ENCODE measurements around the gene PKP1. TPM values are rescaled to one million over a fixed set of nuclear protein-coding genes. Genes with fewer than 3 reads are reported as not detected.

Gene PKP1
- total and polyA plus RNA-seq, 10 donors, result 0.04 to 0.10 (median 0.06) TPM; not detected in 7

- WGBS, 5 donors, result 35 to 59% (median 36%) methylated on average over 39 to 53 of the region's 53 CpGs
- peak; percentile 70 for DNase-seq
- H3K27ac ChIP-seq, result no peak overlapping the region
- no peaks in the 10 kb centered on the region for H3K36me3 ChIP-seq
- no peak for TF ChIP-seq CTCF (IDR thresholded peaks at IDR 0.05 in 8 of 11, conservative IDR thresholded peaks at IDR 0.05 in 3 of 11)
- no peak for TF ChIP-seq POLR2AphosphoS5 (IDR thresholded peaks at IDR 0.05)
- TF ChIP-seq POLR2A (IDR thresholded peaks at IDR 0.05), result no peak
- H3K4me1 ChIP-seq, result peaks cover 0 to 15% (median 8%) of the 10 kb centered on the region in 6 donors
- no peaks in the 10 kb centered on the region for H3K9me3 ChIP-seq
- H3K27me3 ChIP-seq (replicated peaks in 1 of 7), result peaks cover 0 to 71% (median 28%) of the 10 kb centered on the region in 7 donors
- intact Hi-C loops (cut with DNase I; ENCODE audit: low total_unique reads), result no loop called here
- H3K4me3 ChIP-seq, result peak overlapping the region in 2 of 8 donors; percentile 13 to 43
These were observed 689 bp downstream of the PKP1 start for GRCh38 chr1:201283836-201284553.

GRCh38 chr1:201284636-201285035 lies 1.3 kb downstream of the PKP1 start:
- no peak for TF ChIP-seq POLR2A (IDR thresholded peaks at IDR 0.05)
- TF ChIP-seq CTCF (IDR thresholded peaks at IDR 0.05 in 8 of 11, conservative IDR thresholded peaks at IDR 0.05 in 3 of 11), result no peak
- no peak for TF ChIP-seq POLR2AphosphoS5 (IDR thresholded peaks at IDR 0.05)
- H3K27ac ChIP-seq, result no peak overlapping the region
- H3K4me3 ChIP-seq, result no peak overlapping the region
- peaks cover 0 to 65% (median 28%) of the 10 kb centered on the region in 7 donors for H3K27me3 ChIP-seq (replicated peaks in 1 of 7)
- H3K36me3 ChIP-seq, result no peaks in the 10 kb centered on the region
- intact Hi-C loops (cut with DNase I; ENCODE audit: low total_unique reads), result no loop called here
- 75 to 86% (median 81%) methylated on average over 6 of the region's 6 CpGs for WGBS, 5 donors
- no peak for DNase-seq
- peaks cover 0 to 15% (median 8%) of the 10 kb centered on the region in 6 donors for H3K4me1 ChIP-seq
- no peaks in the 10 kb centered on the region for H3K9me3 ChIP-seq

- no peak for TF ChIP-seq POLR2A (IDR thresholded peaks at IDR 0.05)
- TF ChIP-seq POLR2AphosphoS5 (IDR thresholded peaks at IDR 0.05), result no peak
- TF ChIP-seq CTCF (IDR thresholded peaks at IDR 0.05 in 8 of 11, conservative IDR thresholded peaks at IDR 0.05 in 3 of 11), result no peak
- H3K27me3 ChIP-seq (replicated peaks in 1 of 7), result peaks cover 0 to 63% (median 28%) of the 10 kb centered on the region in 7 donors
- H3K9me3 ChIP-seq, result no peaks in the 10 kb centered on the region
- intact Hi-C loops (cut with DNase I; ENCODE audit: low total_unique reads), result no loop called here
- peak; percentile 8 for DNase-seq
- H3K4me1 ChIP-seq, result peaks cover 0 to 15% (median 8%) of the 10 kb centered on the region in 6 donors
- no peaks in the 10 kb centered on the region for H3K36me3 ChIP-seq
- WGBS, 5 donors, result 71 to 80% (median 76%) methylated on average over 7 of the region's 7 CpGs
- H3K27ac ChIP-seq, result no peak overlapping the region
- no peak overlapping the region for H3K4me3 ChIP-seq
These were observed 2.5 kb downstream of the PKP1 start for GRCh38 chr1:201285846-201286245.

GRCh38 chr1:201286445-201286844 lies 3.1 kb downstream of the PKP1 start:
- peaks cover 0 to 57% (median 28%) of the 10 kb centered on the region in 7 donors for H3K27me3 ChIP-seq (replicated peaks in 1 of 7)
- intact Hi-C loops (cut with DNase I; ENCODE audit: low total_unique reads), result no loop called here

More at GRCh38 chr1:201286445-201286844, 3.1 kb downstream of the PKP1 start:
- TF ChIP-seq POLR2AphosphoS5 (IDR thresholded peaks at IDR 0.05), result no peak
- TF ChIP-seq POLR2A (IDR thresholded peaks at IDR 0.05), result no peak
- no peak for TF ChIP-seq CTCF (IDR thresholded peaks at IDR 0.05 in 8 of 11, conservative IDR thresholded peaks at IDR 0.05 in 3 of 11)
- WGBS, 5 donors, result 56 to 73% (median 67%) methylated on average over 1 of the region's 1 CpG; no CpG with 5 or more reads in 1 of the 5 donors
- peaks cover 0 to 15% (median 8%) of the 10 kb centered on the region in 6 donors for H3K4me1 ChIP-seq
- no peaks in the 10 kb centered on the region for H3K36me3 ChIP-seq
- no peaks in the 10 kb centered on the region for H3K9me3 ChIP-seq
- no peak overlapping the region for H3K4me3 ChIP-seq
- peak; percentile 34 for DNase-seq
- no peak overlapping the region for H3K27ac ChIP-seq
